SH-SY5Y (cell line): ENCODE results near the gene ARHGAP32.

Experiments
- GATA2 ChIP-seq: IDR thresholded peaks from 2 replicates; pipeline ENCODE4 v1.6.1; 2011; ENCODE audit warnings: mild to moderate bottlenecking, low read depth, low read length
- GATA3 ChIP-seq: IDR thresholded peaks from 2 replicates; pipeline ENCODE4 v1.6.1; 2011; ENCODE audit warnings: low read depth, mild to moderate bottlenecking, low read length, moderate library complexity

DNA sequence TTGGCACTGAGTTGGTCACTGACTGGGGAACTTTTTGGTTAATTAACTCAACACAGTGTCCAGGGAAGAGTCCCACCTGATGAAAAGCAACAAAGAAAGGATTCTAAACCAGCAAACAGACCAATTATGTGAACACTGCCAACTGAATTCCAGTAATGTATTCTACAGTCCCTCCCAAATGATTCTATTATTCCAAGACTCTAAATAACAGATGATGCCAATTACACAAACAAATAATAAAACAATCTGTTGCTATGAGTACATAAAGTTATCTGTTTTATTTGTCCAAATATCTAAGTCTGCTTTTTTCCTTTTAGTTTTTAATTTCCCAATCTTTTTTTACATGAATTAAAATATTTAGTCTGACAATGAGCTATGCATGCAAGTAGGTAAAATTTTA, 151.2 kb downstream of the ARHGAP32 start:
- TF ChIP-seq GATA2 = no peak
- no peak for TF ChIP-seq GATA3
